ENCODE data around the gene U2AF2.

U2AF2 gene

DNA sequence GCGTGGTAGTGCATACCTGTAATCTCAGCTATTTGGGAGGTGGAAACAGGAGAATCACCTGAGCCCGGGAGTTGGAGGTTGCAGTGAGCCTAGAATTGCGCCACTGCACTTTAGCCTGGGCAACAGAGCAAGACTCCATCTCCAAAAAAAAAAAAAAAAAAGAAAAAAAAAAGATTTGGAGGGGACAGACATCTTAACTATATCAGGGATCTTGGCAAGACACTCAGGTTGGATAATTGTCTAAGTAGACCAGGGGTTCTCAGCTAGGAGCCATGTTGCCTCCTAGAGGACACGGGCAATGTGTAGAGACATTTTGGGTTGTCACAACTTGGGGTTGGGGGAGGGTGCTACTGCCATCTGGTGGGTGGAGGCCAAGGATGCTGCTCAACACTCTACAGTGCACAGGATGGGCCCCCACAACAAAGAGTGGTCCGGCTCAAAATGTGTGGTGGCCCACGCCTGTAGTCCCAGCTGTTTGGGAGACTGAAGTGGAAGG lies 15.9 kb upstream of the U2AF2 start (continued):
- TF ChIP-seq ZNF239 (tag by site-specific recombination; IDR thresholded peaks at IDR 0.05): no peak
- TF ChIP-seq, protein P1, sequence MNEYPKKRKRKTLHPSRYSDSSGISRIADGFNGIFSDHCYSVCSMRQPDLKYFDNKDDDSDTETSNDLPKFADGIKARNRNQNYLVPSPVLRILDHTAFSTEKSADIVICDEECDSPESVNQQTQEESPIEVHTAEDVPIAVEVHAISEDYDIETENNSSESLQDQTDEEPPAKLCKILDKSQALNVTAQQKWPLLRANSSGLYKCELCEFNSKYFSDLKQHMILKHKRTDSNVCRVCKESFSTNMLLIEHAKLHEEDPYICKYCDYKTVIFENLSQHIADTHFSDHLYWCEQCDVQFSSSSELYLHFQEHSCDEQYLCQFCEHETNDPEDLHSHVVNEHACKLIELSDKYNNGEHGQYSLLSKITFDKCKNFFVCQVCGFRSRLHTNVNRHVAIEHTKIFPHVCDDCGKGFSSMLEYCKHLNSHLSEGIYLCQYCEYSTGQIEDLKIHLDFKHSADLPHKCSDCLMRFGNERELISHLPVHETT (tag by site-specific recombination; IDR thresholded peaks at IDR 0.05): 0 out of 2 replicates have a peak, but pooled peaks have one; percentile 25
- no peak for TF ChIP-seq ZNF18 (tag by site-specific recombination; IDR thresholded peaks at IDR 0.05)
- TF ChIP-seq ZBTB48 (tag by site-specific recombination; IDR thresholded peaks at IDR 0.05): peak; percentile 46; the same call in 1 of the 2 replicates
- TF ChIP-seq PRDM4 (tag by site-specific recombination; IDR thresholded peaks at IDR 0.05): no peak
- TF ChIP-seq ZNF558 (tag by site-specific recombination; IDR thresholded peaks at IDR 0.05): no peak
- TF ChIP-seq ZFHX2 (tag by site-specific recombination; conservative IDR thresholded peaks at IDR 0.05): peak; percentile 53
- TF ChIP-seq ZNF610 (tag by site-specific recombination; IDR thresholded peaks at IDR 0.05; ENCODE audit: borderline replicate concordance): peak; percentile 42; the same call in 1 of the 2 replicates
- no peak for TF ChIP-seq ZNF19 (tag by site-specific recombination; IDR thresholded peaks at IDR 0.05; ENCODE audit: low read depth)
- TF ChIP-seq ZSCAN23 (tag by site-specific recombination; IDR thresholded peaks at IDR 0.05): no peak
- TF ChIP-seq ZNF571 (tag by site-specific recombination; IDR thresholded peaks at IDR 0.05): no peak
- no peak for TF ChIP-seq MEIS1 (CRISPR knock-in tag; IDR thresholded peaks at IDR 0.05; ENCODE audit: borderline replicate concordance)
- no peak for TF ChIP-seq ZNF266 (tag by site-specific recombination; IDR thresholded peaks at IDR 0.05; ENCODE audit: low read depth)
- TF ChIP-seq PRDM1 (tag by site-specific recombination; IDR thresholded peaks at IDR 0.05): no peak
- no peak for TF ChIP-seq HOXA7 (CRISPR knock-in tag; IDR thresholded peaks at IDR 0.05; ENCODE audit: borderline replicate concordance)
- no peak for TF ChIP-seq ZNF223 (tag by site-specific recombination; IDR thresholded peaks at IDR 0.05)
- TF ChIP-seq MZF1 (tag by site-specific recombination; IDR thresholded peaks at IDR 0.05; ENCODE audit: borderline replicate concordance): peak; percentile 25; the same call in 1 of the 2 replicates
- peak; percentile 53; the same call in 1 of the 2 replicates for TF ChIP-seq YY1 (tag by site-specific recombination; IDR thresholded peaks at IDR 0.05)
- TF ChIP-seq ZNF544 (tag by site-specific recombination; IDR thresholded peaks at IDR 0.05): no peak
- no peak for TF ChIP-seq ZNF132 (tag by site-specific recombination; IDR thresholded peaks at IDR 0.05; ENCODE audit: borderline replicate concordance)
- TF ChIP-seq, protein P2, sequence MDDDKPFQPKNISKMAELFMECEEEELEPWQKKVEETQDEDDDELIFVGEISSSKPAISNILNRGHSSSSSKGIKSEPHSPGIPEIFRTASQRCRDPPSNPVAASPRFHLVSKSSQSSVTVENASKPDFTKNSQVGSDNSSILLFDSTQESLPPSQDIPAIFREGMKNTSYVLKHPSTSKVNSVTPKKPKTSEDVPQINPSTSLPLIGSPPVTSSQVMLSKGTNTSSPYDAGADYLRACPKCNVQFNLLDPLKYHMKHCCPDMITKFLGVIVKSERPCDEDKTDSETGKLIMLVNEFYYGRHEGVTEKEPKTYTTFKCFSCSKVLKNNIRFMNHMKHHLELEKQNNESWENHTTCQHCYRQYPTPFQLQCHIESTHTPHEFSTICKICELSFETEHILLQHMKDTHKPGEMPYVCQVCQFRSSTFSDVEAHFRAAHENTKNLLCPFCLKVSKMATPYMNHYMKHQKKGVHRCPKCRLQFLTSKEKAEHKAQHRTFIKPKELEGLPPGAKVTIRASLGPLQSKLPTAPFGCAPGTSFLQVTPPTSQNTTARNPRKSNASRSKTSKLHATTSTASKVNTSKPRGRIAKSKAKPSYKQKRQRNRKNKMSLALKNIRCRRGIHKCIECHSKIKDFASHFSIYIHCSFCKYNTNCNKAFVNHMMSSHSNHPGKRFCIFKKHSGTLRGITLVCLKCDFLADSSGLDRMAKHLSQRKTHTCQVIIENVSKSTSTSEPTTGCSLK (tag by site-specific recombination; IDR thresholded peaks at IDR 0.05): no peak
- TF ChIP-seq ZNF23 (tag by site-specific recombination; IDR thresholded peaks at IDR 0.05; ENCODE audit: borderline replicate concordance): no peak
- peak; percentile 85 for TF ChIP-seq YY2 (tag by site-specific recombination; IDR thresholded peaks at IDR 0.05)
- no peak for TF ChIP-seq ZNF10 (tag by site-specific recombination; IDR thresholded peaks at IDR 0.05)
- no peak for TF ChIP-seq ZEB2 (tag by site-specific recombination; IDR thresholded peaks at IDR 0.05)
- TF ChIP-seq MYNN (tag by site-specific recombination; IDR thresholded peaks at IDR 0.05; ENCODE audit: borderline replicate concordance): no peak
- no peak for TF ChIP-seq RBAK (tag by site-specific recombination; IDR thresholded peaks at IDR 0.05)
- no peak for TF ChIP-seq ZNF629 (tag by site-specific recombination; IDR thresholded peaks at IDR 0.05)
- no peak for TF ChIP-seq ZNF645 (tag by site-specific recombination; IDR thresholded peaks at IDR 0.05)
- TF ChIP-seq ZNF324 (tag by site-specific recombination; IDR thresholded peaks at IDR 0.05): no peak
- no peak for TF ChIP-seq GFI1B (tag by site-specific recombination; IDR thresholded peaks at IDR 0.05)
- 0 out of 2 replicates have a peak, but pooled peaks have one; percentile 14 for TF ChIP-seq FEZF1 (tag by site-specific recombination; IDR thresholded peaks at IDR 0.05)
- no peak for TF ChIP-seq KLF9 (tag by site-specific recombination; IDR thresholded peaks at IDR 0.05; ENCODE audit: low read depth)
- TF ChIP-seq ZSCAN30 (tag by site-specific recombination; IDR thresholded peaks at IDR 0.05): peak; percentile 31; the same call in 1 of the 2 replicates

Measured in HEK293 (cell line).